ENCODE results near the gene RALGAPA2.

The RALGAPA2 gene

DNA sequence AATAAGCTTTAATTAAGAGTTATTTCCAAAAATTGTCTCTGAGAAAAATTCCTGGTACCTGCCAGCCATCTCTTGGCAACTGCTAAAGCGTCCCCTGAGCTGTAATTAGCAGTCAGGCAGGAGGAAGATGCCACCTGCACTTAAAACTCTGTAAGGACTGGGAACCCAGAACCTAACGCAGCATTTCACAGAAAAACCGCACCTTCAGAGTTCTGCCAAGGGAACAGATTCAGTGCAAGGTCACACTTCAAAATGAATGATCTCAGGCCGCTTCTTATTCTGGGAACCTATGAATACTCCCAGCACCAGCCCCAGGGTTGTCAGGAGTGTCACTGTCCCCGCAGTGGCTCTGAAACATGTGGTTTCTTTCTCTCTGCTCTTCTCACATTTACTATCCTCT is 307.8 kb downstream of the RALGAPA2 start:
- DNase-seq (ENCODE audit: low spot score) = no peak

DNA sequence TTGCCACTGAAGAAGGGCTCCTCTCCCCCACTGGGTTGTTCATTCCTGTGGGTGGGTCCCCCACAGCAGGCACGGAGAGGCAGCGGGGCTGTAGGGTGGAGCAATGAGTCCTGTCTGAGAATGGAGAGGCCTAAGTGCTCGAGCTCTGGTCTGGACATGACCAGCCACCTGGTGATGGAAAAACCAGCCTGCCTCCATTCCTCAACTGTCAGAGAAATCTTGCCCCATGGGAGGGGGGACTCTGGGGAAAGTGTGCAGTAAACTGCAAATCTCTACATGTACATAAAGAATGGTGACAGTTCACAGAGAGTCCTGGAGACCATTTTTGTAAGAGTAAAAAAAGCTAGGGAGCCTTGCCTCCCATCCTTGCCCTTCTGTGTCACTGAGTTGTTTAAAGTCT is 310.5 kb downstream of the RALGAPA2 start:
- no peak for DNase-seq (ENCODE audit: low spot score)

DNA sequence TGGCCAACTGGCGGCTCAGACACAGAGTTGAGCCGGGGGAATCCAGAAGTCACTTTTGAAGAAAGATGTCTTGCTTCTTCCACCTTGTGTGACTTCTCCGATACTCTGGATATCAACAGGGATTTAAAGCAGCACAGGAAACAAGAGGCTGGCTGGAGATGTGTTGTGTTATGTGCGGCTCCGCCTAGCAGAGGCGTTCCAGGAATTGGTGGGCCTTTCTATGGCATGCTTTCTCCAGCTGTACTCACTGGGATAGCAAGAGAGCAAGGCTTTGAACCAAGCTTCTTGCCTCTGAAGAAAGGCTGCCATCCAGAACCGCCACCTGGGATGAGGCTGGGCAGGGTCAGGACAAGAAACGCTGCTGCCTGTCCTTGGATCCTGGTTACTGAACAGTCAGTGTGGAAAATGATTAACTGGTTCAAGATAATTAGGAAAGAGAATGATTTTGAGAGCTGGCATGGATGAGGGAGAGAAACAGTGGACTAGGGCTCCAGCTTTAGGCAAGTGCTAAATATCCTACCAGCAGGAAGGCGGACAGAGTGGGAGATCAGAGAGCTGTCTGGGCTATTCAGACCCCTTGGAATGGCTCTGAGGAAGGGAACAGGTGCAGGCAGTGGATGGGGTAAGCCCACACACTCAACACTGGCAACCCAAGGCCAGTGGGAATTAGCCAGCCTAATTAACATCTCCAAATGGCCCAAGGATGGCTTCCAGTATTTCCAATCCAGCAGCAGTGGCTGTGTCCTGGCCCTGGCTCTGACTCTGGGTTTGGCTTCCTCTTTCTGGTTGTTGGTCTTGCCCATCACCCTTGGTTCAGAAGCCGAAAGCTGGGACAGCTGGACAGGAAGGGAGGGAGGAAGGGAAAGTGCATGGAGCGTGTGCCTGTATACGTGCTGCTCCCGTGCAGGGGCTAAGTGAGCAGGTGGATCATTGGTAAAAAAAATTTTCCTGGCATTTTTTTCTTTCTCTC is 312.6 kb downstream of the RALGAPA2 start:
- DNase-seq (ENCODE audit: low spot score) = no peak

DNA sequence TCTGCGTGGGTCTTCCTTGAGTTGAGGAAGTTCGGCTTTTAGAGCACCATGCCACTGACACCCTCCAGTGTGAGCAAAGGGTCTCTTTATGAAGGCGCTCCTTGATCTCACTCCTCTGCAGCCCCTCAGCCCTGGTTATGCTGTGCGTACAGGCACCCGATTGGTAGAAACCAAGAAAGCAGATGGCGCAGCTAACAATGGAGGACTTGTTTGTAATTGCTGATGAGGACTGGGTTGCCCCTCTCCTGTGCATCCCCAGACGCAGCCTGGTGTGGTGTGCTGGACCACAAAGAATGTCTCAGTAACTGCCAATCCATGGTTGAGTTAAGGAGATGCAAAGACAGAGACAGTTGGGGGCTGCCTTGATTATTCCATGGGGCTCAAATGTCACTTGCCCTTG is 314.3 kb downstream of the RALGAPA2 start:
- no peak for DNase-seq (ENCODE audit: low spot score)

DNA sequence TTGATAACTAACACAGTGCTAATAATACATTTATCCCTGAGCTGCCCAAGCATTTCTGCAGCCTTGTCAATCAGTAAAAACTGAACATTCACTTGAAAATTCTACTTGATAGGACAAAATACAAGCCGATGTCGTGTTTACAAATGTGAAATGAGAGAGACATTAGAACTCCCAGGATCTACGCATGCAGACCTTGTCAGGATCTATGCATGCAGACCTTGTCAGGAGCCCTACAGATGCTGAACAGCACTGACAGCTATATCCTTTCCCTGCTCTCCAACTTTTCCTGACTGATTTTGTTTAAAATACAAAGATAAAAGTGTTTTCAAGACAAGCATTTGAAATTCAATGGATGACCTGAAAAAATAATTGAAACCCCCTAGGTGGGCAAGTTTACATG is 315.6 kb downstream of the RALGAPA2 start:
- no peak for DNase-seq (ENCODE audit: low spot score)

DNA sequence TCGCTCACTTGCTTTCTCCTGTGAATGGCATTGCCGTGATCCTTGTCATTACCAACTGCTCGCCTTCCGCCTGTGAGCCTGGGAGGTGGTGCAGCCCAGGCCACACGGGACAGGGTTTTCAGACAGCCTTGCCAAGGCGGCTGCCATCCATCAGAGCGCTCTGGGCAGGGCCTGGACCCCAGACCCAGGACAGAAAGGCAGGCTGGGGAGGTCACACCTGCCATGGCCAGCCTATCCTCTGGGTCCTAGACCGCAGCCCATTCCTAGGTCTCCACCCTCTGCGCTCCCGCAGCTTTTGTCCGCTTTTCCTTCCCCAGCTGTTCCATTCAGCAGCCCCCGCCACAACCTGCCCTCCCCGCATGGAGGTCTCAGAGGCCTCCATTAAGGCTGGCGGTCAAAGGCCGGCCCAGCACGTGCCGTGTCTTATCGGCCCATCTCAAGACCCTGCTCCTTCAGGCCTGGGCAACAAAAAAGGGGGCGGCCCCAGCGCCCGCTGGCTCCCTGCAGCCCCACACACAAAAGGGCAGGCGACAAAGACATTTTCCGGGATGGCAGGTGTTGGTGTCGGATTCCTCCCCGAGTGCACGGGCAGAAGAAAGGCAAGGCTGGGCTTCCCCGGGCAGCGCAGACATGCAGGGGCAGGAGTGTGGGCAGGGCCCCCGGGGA is 316.4 kb downstream of the RALGAPA2 start:
- DNase-seq (ENCODE audit: low spot score) = no peak

DNA sequence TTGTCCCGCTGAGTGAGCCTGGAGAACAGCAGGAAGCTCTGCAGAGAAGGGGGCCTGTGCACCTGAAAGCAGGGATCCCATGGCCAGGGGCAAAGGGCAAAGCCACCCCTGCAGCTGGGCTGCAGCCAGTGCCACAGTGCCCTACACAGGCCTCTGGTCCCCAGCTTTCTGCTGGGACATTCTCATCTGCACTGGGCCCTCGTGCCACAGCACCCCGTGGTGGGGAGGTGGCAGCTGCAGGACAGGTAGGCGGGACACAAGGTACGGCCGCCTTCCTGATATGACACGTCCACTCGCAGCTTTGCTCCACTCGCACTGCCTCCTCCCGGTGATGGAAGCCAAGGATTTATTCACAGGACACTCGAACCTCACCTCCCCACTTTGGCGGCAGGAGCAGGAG is 317.4 kb downstream of the RALGAPA2 start:
- no peak for DNase-seq (ENCODE audit: low spot score)

DNA sequence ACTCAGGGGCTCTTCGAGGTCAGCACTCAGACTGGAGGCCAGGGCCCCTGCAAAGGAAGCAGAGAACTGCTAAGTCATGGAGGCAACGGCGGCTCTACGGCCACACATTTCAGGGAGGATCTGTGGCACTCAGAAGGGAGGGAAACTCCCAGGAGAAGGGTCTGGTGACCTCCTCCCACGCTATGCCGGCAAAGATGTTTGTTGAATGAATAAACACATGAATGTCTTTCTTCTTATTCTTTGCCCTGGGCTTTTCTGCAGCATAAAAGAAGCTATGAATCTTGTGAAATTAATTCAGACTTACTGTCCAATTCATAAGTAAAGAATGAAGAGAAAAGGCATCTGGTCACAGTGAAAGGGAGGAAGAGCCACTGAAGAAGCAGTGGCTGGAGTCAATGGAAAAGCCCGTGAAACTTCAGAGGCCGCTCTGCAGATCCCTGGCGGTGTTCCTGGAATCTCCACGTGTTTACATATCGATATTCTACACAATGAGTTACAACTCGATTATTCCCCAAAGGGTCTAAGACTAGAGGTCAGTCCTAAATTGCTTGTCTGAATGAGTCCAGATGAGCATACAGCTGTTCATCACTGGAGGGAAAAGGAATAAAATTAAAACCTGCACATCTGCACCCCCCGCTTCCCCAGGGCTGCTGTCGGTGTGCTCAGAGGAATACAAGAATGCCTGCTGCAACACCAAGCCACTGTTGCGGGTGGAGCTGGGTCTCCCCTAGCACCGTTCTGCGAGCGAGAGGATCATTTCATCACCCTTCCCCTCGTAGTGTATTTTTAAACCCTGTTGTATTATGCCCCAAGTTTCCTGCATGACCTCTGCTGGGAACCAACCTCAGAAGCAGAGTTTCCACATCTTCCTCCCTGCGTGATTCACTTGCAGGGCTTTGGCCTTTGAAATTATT is 319.0 kb downstream of the RALGAPA2 start:
- no peak for DNase-seq (ENCODE audit: low spot score)

DNA sequence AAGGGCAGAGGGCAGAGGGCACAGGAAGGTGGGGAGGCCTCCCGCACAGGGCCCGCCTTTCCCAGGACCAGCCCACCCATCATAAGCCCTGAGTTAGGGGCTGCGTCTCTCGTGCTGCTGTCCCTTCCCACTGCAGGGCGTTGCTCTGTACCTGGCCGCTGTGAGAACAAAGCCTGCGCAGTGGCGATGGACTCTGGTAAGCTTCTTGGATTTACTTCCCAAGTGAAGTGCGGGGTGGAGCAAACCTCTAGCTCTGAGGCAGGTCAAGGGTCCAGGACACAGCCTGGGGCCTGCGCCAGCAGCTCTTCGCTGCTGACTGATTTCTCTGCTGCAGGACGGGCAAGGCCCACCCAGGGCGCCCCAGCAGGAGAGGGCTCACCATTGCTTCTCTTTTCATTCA is 320.7 kb downstream of the RALGAPA2 start:
- no peak for DNase-seq (ENCODE audit: low spot score)

DNA sequence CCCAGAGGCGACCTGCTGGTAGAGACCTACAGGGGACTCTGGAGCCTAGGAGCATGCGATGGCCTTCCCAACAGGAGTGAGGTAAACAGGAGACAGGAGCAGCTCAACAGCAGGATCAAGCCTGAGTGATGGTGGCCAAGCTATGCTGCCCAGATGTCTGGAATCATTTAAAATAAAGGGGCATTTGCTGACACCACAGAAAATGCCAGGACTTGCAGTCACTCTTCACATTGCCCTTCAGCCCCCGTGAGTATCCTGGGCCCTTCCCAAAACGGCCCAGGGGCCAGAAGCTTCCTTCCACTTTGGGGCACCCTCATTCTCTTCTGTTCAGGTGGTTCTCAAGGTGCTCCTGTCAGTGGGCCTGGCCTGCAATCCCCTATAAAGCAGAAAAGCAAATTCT is 321.3 kb downstream of the RALGAPA2 start:
- no peak for DNase-seq (ENCODE audit: low spot score)

DNA sequence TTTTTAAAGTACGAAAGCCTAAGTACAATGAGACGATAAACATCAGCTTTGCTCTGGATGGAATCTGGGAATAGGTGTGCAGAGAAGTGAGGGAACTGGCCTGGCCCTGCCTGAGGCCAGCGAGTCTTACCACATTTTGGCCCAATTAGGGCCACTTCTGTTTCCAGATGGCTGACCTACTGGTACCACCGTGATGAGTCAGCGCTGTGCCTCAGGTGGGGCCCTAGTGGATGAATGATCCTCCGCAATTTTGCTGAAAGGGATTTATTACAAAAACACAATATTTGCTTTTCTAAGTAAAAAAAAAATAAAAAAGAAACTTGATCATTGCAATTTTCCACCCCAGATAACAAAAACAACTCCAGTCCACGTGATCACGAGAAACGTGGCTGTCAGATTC is 322.1 kb downstream of the RALGAPA2 start:
- DNase-seq (ENCODE audit: low spot score) = no peak

DNA sequence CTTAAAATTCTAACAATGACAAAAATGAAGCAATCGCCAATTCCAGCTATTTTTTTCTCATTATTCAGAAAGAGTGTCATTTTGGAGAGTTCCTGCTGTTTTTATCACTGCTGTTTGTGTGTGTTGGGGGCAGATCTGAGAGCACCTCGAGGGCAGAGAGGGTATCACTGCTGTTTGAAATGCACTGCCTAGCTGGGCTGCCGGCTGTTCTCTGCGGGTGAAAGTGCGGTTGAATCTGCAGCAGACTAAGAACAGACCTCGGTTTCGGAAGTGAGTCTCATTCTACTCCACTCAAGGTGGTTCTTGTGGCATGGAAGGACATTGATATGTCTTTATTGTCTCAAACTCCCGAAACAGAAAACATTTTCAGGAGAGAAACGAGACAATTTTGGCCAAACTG is 326.3 kb downstream of the RALGAPA2 start:
- no peak for DNase-seq (ENCODE audit: low spot score)

DNA sequence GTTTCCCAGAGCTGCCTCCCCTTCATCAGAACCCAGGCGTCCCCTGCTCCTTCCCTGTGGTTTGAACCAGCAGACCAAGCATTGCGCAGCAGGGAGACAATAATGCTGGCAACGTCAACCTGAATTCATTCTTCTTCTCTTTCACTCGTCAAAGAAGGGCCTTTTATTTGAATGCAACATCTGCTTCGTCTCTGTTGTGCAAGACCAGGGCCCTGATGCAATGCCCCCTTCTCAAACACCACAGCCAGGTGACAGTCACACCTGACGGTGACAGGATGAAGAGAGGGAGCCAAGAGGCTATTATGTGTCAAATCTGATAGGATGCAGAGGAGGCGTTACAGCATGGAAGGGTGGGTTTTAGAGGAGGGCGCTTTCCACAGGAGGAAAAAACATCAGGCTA is 336.6 kb downstream of the RALGAPA2 start:
- DNase-seq (ENCODE audit: low spot score) = no peak

DNA sequence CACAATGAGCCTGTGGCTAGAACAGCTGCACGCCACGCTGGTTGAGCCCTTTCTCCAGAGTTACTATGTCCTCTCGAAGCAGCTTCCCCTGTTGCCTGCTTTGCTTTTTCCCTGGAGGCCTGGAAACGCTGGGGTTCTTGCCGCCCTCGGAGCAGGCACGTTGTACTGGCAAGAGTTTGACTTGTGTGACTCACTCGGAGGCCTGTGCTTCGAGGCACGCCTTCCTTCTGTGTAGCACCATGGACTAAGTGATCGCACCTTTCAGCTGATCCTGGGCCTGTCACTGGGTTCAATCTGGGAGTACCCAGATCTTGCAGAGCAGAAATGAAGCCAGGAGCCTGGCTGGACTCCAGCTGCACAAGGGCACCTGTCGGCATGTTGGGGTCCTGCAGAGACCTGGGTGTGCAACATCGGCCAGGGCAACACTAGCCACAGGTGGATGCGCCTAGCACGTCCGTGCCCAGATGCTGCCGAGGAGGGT is 339.3 kb downstream of the RALGAPA2 start:
- DNase-seq (ENCODE audit: low spot score) = peak; percentile 47

DNA sequence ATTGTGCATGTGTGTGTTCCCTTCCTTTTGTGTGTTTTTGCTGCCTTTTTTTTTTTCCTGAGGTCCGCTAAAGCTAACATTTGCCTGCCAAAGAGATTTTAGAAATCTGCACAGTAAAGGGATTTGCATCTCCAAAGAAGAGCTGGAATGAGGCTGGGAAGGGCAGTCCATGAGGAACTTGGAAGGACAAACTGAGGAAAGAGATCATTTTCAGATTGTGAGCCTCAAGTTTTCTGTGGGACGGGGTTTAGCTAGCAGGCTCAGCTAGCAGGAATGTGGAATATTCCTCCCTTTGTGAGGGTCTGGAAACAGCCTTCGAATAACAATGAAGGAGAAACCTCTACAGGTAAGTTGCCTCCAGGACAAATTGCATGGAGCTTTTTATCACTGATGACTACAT is 340.8 kb downstream of the RALGAPA2 start:
- no peak for DNase-seq (ENCODE audit: low spot score)

DNA sequence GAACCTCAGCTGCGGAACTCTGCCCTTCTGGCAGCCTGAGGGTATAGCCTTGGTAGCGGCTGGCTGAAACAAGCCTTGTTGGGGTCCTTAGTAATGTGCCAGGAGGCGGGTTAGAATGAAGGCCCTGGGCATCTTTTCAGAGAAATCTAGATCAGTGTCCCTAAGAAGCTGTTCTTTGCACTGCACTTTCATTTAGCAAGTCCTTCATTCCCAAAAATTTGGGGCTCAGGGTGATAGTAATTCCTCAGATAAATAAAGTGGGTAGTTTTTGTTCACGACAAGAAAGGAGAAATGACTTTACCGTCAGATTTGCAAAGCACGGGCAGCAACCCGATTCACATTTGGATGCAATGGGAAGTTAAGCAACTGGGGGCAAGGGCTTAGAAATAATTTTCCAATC is 341.4 kb downstream of the RALGAPA2 start:
- DNase-seq (ENCODE audit: low spot score) = no peak

DNA sequence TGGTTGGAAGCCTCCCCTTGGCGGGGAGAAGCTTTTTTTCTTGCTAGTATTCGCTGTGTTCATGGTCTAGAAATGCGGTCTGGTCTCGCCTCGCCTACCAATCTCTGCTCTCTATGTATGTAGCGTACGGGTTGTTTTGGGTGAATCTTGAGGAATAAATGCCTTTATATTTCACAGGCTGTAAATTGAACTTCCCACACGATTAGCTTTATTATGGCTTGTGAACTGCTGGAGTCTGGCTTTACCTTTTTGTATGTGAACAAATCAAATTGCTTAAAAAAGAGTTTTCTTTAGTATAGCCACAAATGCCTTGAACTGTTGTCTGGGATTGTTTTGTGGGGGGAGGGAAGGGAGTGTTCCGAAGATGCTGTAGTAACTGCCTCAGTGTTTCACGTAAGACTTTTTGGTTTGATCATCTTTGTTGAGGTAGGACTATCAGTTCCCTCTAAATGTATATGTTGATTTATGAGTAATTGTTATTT is 342.3 kb downstream of the RALGAPA2 start:
- no peak for DNase-seq (ENCODE audit: low spot score)

DNA sequence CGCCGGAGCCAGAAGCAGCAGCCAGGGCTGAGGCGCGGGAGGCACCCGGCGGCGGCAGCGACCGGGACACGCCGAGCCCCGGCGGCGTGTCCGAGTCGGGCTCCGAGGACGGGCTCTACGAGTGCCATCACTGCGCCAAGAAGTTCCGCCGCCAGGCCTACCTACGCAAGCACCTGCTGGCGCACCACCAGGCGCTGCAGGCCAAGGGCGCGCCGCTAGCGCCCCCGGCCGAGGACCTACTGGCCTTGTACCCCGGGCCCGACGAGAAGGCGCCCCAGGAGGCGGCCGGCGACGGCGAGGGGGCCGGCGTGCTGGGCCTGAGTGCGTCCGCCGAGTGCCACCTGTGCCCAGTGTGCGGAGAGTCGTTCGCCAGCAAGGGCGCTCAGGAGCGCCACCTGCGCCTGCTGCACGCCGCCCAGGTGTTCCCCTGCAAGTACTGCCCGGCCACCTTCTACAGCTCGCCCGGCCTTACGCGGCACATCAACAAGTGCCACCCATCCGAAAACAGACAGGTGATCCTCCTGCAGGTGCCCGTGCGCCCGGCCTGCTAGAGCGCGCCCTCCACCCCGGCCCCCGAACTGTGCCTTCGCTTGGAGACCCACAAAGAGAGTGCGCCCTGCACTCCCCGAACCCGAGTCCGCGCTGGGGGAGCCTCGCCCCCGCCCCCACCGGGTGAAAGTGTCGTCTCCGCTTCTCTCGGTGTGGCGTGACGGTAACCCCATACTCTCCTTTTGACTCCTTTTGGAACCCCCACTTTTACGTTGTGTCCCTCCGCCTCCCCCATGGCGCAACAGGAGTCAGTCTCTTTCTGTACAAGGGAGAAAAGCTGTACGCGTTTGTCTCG is 343.0 kb downstream of the RALGAPA2 start:
- no peak for DNase-seq (ENCODE audit: low spot score)

DNA sequence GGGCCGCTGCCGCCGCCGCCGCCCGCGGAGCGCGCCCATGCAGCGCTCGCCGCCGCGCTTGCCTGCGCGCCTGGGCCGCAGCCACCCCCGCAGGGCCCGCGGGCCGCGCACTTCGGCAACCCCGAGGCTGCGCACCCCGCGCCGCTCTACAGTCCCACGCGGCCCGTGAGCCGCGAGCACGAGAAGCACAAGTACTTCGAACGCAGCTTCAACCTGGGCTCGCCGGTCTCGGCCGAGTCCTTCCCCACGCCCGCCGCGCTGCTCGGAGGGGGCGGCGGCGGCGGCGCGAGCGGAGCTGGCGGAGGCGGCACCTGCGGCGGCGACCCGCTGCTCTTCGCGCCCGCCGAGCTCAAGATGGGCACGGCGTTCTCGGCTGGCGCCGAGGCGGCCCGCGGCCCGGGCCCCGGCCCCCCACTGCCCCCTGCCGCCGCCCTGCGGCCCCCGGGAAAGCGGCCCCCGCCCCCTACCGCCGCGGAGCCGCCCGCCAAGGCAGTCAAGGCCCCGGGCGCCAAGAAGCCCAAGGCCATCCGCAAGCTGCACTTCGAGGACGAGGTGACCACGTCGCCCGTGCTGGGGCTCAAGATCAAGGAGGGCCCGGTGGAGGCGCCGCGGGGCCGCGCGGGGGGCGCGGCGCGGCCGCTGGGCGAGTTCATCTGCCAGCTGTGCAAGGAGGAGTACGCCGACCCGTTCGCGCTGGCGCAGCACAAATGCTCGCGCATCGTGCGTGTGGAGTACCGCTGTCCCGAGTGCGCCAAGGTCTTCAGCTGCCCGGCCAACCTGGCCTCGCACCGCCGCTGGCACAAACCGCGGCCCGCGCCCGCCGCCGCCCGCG is 343.8 kb downstream of the RALGAPA2 start:
- DNase-seq (ENCODE audit: low spot score) = no peak
